A549 (cell line): ENCODE measurements around the gene PCDH9.

Source experiments
- CHD2 ChIP-seq: fragments of 150-350 bp; IDR thresholded peaks from 2 replicates; pipeline ENCODE4 v1.6.1; 2014; ENCODE audit warnings: low read length; ENCODE audit not compliant: partially characterized antibody
- CHD4 ChIP-seq: fragments of 200-600 bp; sonication (generic); IDR thresholded peaks from 2 replicates; pipeline ENCODE4 v1.6.1; 2016; ENCODE audit warnings: antibody characterized with exemption, mild to moderate bottlenecking, borderline replicate concordance
- CTCF ChIP-seq: fragments of >200 bp; sonication (Bioruptor Twin); formaldehyde crosslinking; IDR thresholded peaks from 3 replicates; pipeline ENCODE4 v1.5.1; 2016
- EP300 ChIP-seq, 2 experiments: fragments of >200 bp; sonication (Bioruptor Twin); formaldehyde crosslinking; IDR thresholded peaks; 2 replicates in 1 of 2; 3 replicates in 1 of 2; pipeline ENCODE4 v1.6.1; 2016 to 2017
- ESRRA ChIP-seq: fragments of 150-350 bp; IDR thresholded peaks from 2 replicates; pipeline ENCODE4 v1.6.1; 2014; ENCODE audit warnings: mild to moderate bottlenecking, low read length, borderline replicate concordance
- HDAC2 ChIP-seq: fragments of 200-600 bp; sonication (generic); IDR thresholded peaks from 2 replicates; pipeline ENCODE4 v1.6.1; 2016
- NPAS2 ChIP-seq: fragments of 250-450 bp; sonication (Bioruptor Pico); IDR thresholded peaks from 2 replicates; pipeline ENCODE4 v1.8.0; 2022; ENCODE audit warnings: mild to moderate bottlenecking, moderate library complexity, borderline replicate concordance
- NR3C1 ChIP-seq: fragments of >200 bp; sonication (Bioruptor Twin); formaldehyde crosslinking; IDR thresholded peaks from 3 replicates; pipeline ENCODE4 v1.6.1; 2017
- POLR2A ChIP-seq: IDR thresholded peaks from 2 replicates; pipeline ENCODE4 v1.6.1; 2012; ENCODE audit warnings: mild to moderate bottlenecking, low read length
- REST ChIP-seq: fragments of 200-600 bp; sonication (generic); IDR thresholded peaks from 2 replicates; pipeline ENCODE4 v1.6.1; 2016; ENCODE audit warnings: antibody characterized with exemption, mild to moderate bottlenecking, moderate library complexity
- SREBF2 ChIP-seq: fragments of 450-650 bp; IDR thresholded peaks from 2 replicates; pipeline ENCODE4 v1.6.1; 2014; ENCODE audit warnings: mild to moderate bottlenecking, moderate library complexity

DNA sequence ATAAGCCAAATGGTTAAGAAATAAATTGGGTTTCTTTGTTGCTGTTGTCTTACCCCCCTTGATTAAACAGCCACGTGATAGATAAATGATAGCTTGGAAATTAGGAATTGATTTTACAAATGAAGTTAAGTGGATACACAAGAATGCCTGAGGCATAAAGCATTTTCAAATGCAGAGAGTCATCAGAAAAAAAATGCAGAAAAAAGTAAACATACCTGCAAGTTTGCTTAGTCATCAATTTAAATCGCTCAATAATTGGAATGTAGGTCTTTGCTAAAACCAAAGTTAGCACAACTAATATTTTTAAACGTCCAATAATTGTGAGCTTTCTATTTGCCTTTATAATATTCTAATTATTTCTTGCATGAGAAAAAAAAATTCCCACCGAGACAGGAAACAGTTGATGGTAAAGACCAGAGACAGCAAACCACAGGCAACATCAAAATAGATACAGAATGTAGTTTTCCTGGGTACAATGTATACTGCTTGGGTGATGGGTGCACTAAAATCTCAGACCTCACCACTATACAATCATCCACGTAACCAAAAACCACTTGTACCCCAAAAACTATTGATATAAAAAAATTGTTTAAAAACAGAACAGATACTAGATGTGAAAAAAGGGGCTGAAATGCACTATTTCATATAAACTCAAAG lies 924.0 kb downstream of the PCDH9 start:
- TF ChIP-seq CTCF (no peak), HDAC2 (no peak), NR3C1 (no peak), NPAS2 (CRISPR knock-in tag) (no peak), EP300 (IDR thresholded peaks at IDR 0.05) (no peak), SREBF2 (no peak), ESRRA (no peak), POLR2A (no peak), REST (no peak), CHD4 (no peak), CHD2 (no peak)
